NB4 (cell line): Measurements from ENCODE around the gene SEZ6L.

Source experiments
- MYC ChIP-seq: IDR thresholded peaks from 2 replicates; pipeline ENCODE4 v1.6.1; 2011; ENCODE audit warnings: low read depth, low read length
- POLR2A ChIP-seq: IDR thresholded peaks from 2 replicates; pipeline ENCODE4 v1.6.1; 2011; ENCODE audit warnings: mild to moderate bottlenecking; ENCODE audit not compliant: insufficient read length; ENCODE audit errors: extremely low read depth
- TF ChIP-seq, protein P1 (sequence below): IDR thresholded peaks from one replicate; pipeline ENCODE4 v1.5.1; 2012; ENCODE audit warnings: low read depth, low read length
- TF ChIP-seq, protein P2 (sequence below): IDR thresholded peaks from 2 replicates; pipeline ENCODE4 v1.6.1; 2011; ENCODE audit warnings: low read depth, low read length

DNA sequence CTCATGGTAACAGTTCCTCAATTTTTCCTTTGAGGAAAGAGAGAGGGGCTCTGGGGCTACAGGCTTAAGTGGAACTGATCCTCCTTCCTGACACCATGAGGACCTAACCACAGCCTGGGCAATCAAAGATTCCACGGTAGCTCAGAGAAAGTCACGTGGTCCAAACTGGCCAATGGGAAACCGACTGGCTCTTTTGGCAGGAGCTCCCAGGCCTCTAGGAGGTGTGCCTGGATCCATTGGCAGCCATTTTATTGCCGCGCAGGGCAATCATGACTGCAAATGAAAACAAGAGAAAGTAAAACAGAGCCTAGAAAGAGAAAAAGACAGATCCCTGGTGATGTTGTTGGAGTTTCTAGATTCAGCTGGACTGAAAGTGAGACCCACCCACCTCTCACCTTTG, 232.5 kb downstream of the SEZ6L start:
- TF ChIP-seq, protein P1, sequence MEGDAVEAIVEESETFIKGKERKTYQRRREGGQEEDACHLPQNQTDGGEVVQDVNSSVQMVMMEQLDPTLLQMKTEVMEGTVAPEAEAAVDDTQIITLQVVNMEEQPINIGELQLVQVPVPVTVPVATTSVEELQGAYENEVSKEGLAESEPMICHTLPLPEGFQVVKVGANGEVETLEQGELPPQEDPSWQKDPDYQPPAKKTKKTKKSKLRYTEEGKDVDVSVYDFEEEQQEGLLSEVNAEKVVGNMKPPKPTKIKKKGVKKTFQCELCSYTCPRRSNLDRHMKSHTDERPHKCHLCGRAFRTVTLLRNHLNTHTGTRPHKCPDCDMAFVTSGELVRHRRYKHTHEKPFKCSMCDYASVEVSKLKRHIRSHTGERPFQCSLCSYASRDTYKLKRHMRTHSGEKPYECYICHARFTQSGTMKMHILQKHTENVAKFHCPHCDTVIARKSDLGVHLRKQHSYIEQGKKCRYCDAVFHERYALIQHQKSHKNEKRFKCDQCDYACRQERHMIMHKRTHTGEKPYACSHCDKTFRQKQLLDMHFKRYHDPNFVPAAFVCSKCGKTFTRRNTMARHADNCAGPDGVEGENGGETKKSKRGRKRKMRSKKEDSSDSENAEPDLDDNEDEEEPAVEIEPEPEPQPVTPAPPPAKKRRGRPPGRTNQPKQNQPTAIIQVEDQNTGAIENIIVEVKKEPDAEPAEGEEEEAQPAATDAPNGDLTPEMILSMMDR = no peak
- no peak for TF ChIP-seq POLR2A
- TF ChIP-seq, protein P2, sequence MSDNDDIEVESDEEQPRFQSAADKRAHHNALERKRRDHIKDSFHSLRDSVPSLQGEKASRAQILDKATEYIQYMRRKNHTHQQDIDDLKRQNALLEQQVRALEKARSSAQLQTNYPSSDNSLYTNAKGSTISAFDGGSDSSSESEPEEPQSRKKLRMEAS = no peak
- TF ChIP-seq MYC = no peak
